ENCODE measurements around the gene XRCC3.

XRCC3 gene

DNA sequence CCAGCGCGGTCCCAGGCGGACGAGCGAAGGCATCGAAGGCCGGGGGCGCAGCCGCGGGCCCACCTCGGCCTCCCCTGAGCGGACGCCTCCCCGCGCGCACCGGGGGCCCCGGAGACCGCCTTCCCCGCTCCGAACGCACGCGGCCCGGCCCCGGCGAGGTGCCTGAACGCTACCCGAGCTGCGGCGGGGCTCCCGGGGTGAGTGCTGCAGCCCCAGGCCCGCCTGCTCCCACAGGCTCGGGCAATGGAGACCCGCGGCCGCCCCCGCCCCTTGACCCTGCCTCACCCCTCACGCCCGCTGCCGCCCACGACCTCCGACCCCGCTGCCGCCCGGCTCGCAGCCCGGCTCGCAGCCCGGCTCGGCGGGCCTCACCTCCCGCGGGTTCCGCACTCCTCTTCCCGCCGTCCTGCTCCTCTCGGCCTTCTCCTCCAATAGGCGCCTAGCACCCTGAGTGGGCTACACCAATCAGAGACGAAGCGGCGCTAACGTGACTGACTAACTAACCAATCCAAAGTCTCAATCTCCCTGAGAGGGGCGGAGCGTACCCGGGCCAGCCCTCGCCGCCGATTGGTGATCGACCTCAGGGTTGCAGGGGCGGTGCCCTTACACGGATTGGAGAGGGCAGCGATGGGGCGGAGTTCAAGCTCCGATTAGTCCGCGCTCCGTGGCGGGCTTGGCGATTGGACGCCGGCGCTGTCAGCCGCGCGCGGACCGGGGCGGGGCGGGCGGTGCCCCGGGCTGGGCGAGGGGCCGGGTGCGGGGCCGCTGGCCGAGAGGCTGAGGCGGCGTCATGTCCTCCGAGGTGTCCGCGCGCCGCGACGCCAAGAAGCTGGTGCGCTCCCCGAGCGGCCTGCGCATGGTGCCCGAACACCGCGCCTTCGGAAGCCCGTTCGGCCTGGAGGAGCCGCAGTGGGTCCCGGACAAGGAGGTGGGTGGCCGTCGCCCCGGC, at the start of gene XRCC3, which contains the start of gene ZFYVE21:
XRCC3 (minus strand) TSS at position 400 of the 949 bp plus-strand sequence. CDS start 4,364 bp downstream, outside the sequence.
ZFYVE21 (plus strand) TSS at position 759 of the 949 bp plus-strand sequence; CDS start at position 791, 32 bp downstream.
- DNase-seq (ENCODE audit: low read depth in 2 of 2) = peak; percentile 97 to 98

DNA sequence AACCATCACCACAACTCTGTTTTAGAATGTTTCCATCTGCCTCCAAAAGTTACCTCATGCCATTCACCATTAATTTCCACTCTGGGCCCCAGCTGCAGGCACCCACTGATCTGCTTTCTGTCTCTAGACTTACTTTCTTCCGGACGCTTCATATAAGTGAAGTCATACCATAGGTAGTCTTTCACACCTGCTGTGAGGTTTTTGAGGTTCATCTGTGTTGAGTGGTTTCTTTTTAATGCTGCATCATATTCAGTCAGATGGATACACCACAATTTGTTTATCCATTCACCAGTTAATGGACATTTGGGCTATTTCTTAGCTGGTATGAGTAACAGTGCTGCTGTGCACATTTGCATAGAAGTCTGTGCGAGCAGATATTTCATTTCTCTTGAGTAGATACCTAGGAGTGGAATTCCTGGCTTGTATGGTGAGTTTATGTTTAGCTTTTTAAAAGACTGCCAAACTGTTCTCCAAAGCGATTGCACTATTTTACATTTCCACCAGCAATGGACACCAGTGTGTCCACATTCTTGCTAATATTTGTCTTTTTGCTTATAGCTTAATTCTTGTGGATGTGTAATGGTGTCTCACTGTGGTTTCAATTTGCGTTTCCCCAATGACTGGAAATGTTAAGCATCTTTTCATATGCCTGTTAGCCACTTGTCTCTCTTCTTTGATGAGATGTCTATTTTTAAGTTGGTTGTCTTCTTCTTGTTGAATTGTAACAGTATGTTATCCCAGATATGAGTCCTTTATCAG, 48.7 kb upstream of the XRCC3 start:
- no peak for DNase-seq (ENCODE audit: low read depth in 2 of 2)

GRCh38 chr14:103762541-103762940, 47.3 kb upstream of the XRCC3 start:
- no peak for DNase-seq (ENCODE audit: low read depth in 2 of 2)

- no peak for DNase-seq (ENCODE audit: low read depth in 2 of 2)
These were observed 46.8 kb upstream of the XRCC3 start for GRCh38 chr14:103762036-103762435.

DNA sequence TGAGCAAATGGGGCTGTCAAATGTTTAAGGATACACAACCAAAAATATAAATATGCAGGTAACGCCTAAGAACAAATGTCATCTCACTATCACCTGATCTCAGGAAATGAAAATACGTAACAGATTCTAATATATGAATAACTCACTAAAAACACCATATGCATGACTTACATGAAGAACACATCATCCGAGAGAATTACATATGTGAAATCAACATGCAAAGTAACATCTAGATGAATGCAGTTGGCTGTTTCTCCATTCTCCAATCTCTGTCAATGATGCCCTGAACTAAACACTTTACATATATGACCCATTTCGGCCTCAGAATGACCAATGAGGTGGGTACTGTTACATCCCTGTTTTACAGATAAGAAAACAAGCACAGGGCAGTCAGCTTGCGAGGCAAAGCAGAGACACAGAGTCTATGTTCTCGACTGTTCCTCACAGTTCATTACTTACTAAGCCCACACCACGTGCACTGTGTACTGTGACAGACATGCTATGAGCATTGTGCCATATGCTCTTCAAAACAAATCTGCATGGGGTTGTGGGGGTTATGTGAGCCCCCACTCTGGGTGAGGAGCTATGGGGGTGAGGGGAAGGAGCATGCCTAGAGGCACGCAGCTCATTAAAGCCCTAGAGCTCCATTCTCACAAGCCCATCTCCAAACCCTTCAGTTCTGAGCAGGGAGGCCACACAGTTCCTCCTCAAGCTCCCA, 43.0 kb upstream of the XRCC3 start:
- DNase-seq (ENCODE audit: low read depth in 2 of 2) = no peak

DNA sequence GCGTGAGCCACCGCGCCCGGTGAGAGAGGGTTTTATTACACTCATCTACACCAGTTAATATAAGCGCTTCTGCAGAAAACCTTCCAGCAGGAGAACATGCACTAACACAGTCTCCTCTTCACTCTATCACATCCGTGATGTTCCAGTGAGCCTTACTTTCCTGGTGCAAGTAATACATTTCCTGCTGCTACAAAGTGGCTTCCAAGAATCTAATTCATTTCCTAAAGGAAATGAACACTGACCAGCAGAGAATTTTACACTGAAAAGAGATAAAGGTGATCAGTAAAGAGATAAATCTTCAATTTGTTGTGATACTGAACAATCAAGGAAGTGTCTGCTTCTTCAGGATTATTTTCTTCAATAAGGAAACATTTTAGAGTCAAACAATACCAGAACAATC, 39.8 kb upstream of the XRCC3 start:
- no peak for DNase-seq (ENCODE audit: low read depth in 2 of 2)

GRCh38 chr14:103753774-103754173, 38.5 kb upstream of the XRCC3 start:
- DNase-seq (ENCODE audit: low read depth in 2 of 2) = no peak

- DNase-seq (ENCODE audit: low read depth in 2 of 2) = no peak
These were observed 34.6 kb upstream of the XRCC3 start for GRCh38 chr14:103749860-103750259.

DNA sequence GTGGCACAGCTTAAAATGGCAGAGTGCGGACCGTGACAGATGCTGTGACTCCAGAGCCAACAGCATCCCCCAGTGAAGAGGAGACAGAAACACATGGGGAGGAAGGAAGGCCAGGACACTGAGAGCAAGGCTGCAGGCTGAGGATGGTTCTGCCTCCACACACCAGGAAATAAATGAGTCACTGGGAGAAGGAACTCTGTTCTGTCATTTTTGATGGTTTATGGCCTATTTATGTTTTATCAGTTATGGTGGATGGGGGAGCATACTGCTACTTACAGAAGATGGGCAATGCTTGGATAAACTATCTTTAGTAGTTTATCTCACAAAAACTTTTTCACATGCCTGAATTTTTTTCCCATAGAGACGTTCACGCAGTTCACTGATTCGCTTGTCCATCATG, 34.2 kb upstream of the XRCC3 start:
- DNase-seq (ENCODE audit: low read depth in 2 of 2) = no peak

DNA sequence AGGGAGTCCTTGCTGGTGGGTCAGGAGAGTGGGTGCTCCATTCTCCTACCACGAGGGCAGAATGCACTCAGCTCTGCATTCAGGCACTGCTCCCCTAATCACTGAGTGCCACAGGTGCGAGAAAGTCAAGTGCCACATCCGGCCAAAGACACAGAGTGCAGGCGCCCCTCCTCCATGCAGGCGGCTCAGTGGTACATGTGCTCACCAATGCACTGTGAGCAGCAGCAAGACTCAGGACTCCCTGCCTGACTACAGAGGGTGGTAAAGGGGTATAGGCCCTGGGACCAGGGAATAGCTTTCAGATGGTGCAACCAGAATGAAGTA, 33.2 kb upstream of the XRCC3 start:
- DNase-seq (ENCODE audit: low read depth in 2 of 2) = no peak

GRCh38 chr14:103746701-103747100, 31.4 kb upstream of the XRCC3 start:
- no peak for DNase-seq (ENCODE audit: low read depth in 2 of 2)

DNA sequence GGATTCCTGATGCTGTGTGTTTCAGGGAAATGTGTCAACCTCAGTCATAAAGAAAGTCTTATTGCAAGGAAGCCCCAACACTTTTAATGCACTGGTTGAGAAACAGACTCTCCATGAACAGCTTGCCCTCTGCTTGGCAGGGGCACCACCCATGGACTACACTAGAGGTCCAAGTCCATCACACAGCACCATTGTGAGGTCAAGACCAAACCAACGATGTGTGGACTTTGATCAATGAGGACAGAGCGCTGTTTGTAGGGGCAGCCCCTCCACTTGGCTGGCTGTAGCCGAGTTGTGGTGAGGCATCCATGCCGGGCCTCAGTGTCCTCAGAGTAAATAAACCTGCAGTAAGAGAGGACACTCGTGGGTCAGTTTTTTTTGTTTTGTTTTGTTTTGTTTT, 30.2 kb upstream of the XRCC3 start:
- DNase-seq (ENCODE audit: low read depth in 2 of 2) = no peak

- no peak for DNase-seq (ENCODE audit: low read depth in 2 of 2)
These were observed 29.6 kb upstream of the XRCC3 start for GRCh38 chr14:103744621-103745395.

- no peak for DNase-seq (ENCODE audit: low read depth in 2 of 2)
These were observed 28.4 kb upstream of the XRCC3 start for GRCh38 chr14:103743691-103744090.

DNA sequence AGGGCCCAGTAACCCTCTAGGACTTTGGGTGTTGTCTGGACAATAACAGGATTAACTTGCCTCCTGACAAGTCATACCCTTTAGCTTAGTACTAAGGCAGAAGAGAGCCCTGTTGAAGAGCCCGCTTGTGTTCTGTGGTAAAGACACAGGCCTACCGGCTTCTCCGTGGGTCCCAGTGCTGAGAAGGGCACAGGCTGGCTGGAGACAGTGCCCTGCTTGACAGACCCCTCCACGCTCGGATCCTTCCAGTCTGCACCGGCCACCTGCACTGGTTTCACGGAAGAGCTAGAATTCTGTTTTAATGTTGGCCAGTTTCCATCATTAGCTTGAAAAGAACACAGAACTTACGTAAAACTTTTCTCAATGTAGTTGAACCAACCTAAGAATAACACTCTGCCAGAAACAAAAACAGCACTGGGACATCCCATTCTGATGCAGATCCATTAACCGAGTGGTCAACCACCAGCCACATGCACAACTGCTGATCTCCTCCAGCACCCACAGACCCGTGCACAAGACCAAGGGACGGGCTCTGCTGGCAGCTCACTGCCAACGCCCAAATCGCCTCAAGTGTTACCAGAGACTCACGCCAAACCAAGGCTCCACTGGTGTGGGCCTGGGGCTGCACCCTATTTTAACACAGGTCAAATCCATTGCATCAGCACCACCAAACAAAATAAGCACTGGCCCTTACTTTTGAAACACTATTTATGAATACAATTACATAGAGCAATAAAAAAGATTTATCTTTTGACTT, 27.4 kb upstream of the XRCC3 start:
- no peak for DNase-seq (ENCODE audit: low read depth in 2 of 2)

GRCh38 chr14:103741876-103742275, 26.6 kb upstream of the XRCC3 start:
- no peak for DNase-seq (ENCODE audit: low read depth in 2 of 2)

DNA sequence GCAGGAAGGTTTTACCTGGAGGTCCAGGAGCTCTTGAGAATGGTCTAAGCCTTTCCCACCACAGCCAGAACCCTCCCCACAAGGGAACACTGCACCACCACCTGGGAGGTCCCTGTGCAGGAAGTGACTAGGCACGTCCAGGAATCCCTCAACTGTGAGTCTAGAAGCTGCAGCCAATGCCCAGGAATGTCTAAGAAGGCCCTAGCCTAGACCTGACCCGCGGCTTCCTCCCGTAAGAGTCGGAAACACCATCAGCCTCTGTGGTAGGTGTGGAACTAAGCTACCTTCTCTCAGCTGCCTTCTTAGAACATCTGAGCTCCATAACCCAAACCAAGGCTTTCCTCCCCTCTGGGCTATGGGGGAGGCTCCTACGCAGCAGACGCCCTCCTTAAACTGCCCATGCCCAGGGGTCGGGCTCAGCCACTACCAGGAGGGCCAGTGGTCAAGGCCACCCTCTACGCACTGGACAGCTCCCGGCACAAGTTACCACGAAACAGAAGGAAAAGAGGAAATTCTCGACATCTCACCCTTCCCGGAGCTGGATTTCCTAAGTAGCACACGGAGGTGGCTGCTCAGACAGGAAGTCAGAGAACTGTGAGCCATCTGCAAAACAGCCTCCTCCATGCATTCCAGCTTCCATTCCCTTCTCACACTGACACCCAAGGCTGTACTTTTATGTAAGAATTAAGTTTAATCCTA, 25.9 kb upstream of the XRCC3 start:
- no peak for DNase-seq (ENCODE audit: low read depth in 2 of 2)

GRCh38 chr14:103739793-103740501, 24.7 kb upstream of the XRCC3 start:
- DNase-seq (ENCODE audit: low read depth in 2 of 2) = no peak

- DNase-seq (ENCODE audit: low read depth in 2 of 2) = no peak
These were observed 24.2 kb upstream of the XRCC3 start for GRCh38 chr14:103739466-103739792.

Data from fibroblast of skin of left biceps (primary cell).